Stimulated activated CD8-positive, alpha-beta memory T cell treated with anti-CD3 and anti-CD28 coated beads, Interleukin-12 subunit alpha, Interleukin-12 subunit beta, amount 100 ng/mL, for 4 hours (primary cell): ENCODE results near the gene ORMDL2.
"Not testable (repeated sequence)": the region's sequence is repeated elsewhere in the genome, so short reads cannot be mapped to it uniquely, and the experiment has no call there.

Source experiments
- DNase-seq: peaks from one replicate; pipeline ENCODE4 v3.0.0-alpha.2; 2020; ENCODE audit warnings: low read depth

The ORMDL2 gene

GRCh38 chr12:55852740-55853139 is 34.9 kb downstream of the ORMDL2 start:
- no peak for DNase-seq

DNA sequence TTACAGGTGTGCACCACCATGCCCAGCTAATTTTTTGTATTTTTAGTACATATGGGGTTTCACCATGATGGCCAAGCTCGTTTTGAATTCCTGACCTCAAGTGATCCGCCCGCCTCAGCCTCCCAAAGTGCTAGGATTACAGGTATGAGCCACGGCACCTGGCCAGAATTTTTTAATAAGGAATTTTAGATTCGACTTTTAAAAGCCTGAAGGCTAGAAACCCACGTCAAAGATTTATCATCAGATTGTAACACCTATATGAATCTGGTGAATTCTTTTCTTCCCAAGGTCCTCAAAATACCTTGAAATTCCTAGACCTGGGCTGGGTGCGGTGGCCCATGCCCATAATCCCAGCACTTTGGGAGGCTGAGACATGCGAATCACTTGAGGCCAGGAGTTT is 43.6 kb downstream of the ORMDL2 start:
- no peak for DNase-seq

DNA sequence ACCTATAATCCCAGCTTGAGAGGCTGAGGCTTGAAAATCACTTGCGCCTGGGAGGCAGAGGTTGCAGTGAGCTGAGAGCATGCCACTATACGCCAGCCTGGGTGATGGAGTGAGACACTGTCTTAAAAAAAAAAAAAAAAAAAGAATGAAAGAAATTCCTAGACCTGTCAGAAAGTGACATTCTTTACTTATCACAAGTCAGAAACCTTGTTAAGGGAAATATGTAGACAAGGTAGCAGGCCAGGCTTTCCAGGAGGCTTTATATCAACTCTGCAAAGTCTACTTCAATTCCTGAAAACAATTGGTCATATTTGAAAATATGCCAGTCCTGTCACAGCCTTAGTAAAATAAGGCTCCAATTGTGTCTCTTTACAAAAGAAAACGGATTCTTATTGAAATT is 44.0 kb downstream of the ORMDL2 start:
- no peak for DNase-seq

- no peak for DNase-seq
Observed at GRCh38 chr12:55862286-55862685, 44.4 kb downstream of the ORMDL2 start.

DNA sequence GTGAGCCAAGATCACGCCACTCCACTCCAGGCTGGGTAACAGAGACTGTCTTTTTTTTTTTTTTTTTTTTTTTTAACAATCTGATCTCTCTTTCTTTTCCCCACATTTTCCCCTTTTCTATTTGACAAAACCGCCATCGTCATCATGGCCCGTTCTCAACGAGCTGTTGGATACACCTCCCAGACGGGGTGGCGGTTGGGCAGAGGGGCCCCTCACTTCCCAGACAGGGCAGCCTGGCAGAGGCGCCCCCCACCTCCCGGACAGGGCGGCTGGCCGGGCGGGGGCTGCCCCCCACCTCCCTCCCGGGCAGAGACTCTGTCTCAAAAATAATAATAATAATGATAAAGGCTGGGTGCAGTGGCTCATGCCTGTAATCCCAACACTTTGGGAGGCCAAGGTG is 45.1 kb downstream of the ORMDL2 start:
- DNase-seq = not testable (repeated sequence)

GRCh38 chr12:55865327-55865726 is 47.5 kb downstream of the ORMDL2 start:
- no peak for DNase-seq

- DNase-seq = not testable (repeated sequence)
Observed at GRCh38 chr12:55866454-55867004, 48.7 kb downstream of the ORMDL2 start.
